Neural cell (in vitro differentiated cells): ENCODE data around the gene RRAGB. TPM values are rescaled to one million over a fixed set of nuclear protein-coding genes. Genes with fewer than 3 reads are reported as not detected.

Experiments
- H2AFZ ChIP-seq: fragments of 200-600, 300-800 bp; sonication (generic), shearing (Covaris generic); 2 replicates; pipeline ENCODE4 v1.6.0; 2014; ENCODE audit warnings: low read depth, mild to moderate bottlenecking, antibody characterized with exemption, low read length, moderate library complexity
- H3F3A ChIP-seq: fragments of 200-600 bp; shearing (Covaris generic); 2 replicates; pipeline ENCODE4 v1.6.1; 2016; ENCODE audit warnings: mild to moderate bottlenecking, moderate library complexity, mixed read lengths, antibody characterized with exemption, low read length; ENCODE audit not compliant: insufficient read depth, poor library complexity, severe bottlenecking
- H3K27ac ChIP-seq: fragments of 200-600, 300-800 bp; sonication (generic), shearing (Covaris generic); 2 replicates; pipeline ENCODE4 v1.5.1; 2014; ENCODE audit warnings: mild to moderate bottlenecking, low read length, moderate library complexity
- H3K27me3 ChIP-seq: fragments of 300-800, 200-600 bp; sonication (generic), shearing (Covaris generic); 2 replicates; pipeline ENCODE4 v1.6.0; 2014; ENCODE audit warnings: mild to moderate bottlenecking, low read depth, low read length, moderate library complexity; ENCODE audit not compliant: insufficient read depth
- H3K36me3 ChIP-seq: fragments of 300-800, 200-600 bp; sonication (generic), shearing (Covaris generic); 2 replicates; pipeline ENCODE4 v1.5.1; 2014; ENCODE audit warnings: mild to moderate bottlenecking, antibody characterized with exemption, low read length, moderate library complexity; ENCODE audit not compliant: insufficient read depth
- H3K4me2 ChIP-seq: fragments of 300-800, 200-600 bp; sonication (generic), shearing (Covaris generic); 2 replicates; pipeline ENCODE4 v1.6.0; 2014; ENCODE audit warnings: mild to moderate bottlenecking, low read length
- H3K4me3 ChIP-seq: fragments of 300-800, 200-600 bp; sonication (generic), shearing (Covaris generic); 2 replicates; pipeline ENCODE4 v1.5.1; 2014; ENCODE audit warnings: mild to moderate bottlenecking, low read length, moderate library complexity
- H3K79me2 ChIP-seq: fragments of 200-600 bp; shearing (Covaris generic); replicated peaks from 2 replicates; pipeline ENCODE4 v1.6.0; 2014; ENCODE audit warnings: mild to moderate bottlenecking, low read length, moderate library complexity; ENCODE audit not compliant: insufficient read depth
- H3K9ac ChIP-seq: fragments of 300-800, 200-600 bp; sonication (generic), shearing (Covaris generic); 2 replicates; pipeline ENCODE4 v1.6.1; 2016; ENCODE audit warnings: mild to moderate bottlenecking, low read length, mixed read lengths
- H3K9me2 ChIP-seq: fragments of 200-600 bp; shearing (Covaris generic); 2 replicates; pipeline ENCODE4 v1.6.1; 2016; ENCODE audit warnings: mild to moderate bottlenecking, low read length, mixed read lengths; ENCODE audit not compliant: insufficient read depth
- H3K9me3 ChIP-seq: fragments of 200-600, 300-800 bp; sonication (generic), shearing (Covaris generic); 2 replicates; pipeline ENCODE4 v1.6.1; 2016; ENCODE audit warnings: mild to moderate bottlenecking, mixed run types, low read length, moderate library complexity, mixed read lengths
- H4K20me1 ChIP-seq: fragments of 200-600 bp; shearing (Covaris generic); 2 replicates; pipeline ENCODE4 v1.6.1; 2016; ENCODE audit warnings: mild to moderate bottlenecking, mixed run types; ENCODE audit not compliant: insufficient read depth
- EP300 ChIP-seq: fragments of 450-650 bp; conservative IDR thresholded peaks from 2 replicates; pipeline ENCODE4 v1.6.1; 2014; ENCODE audit warnings: antibody characterized with exemption, mild to moderate bottlenecking, moderate library complexity; ENCODE audit not compliant: poor library complexity, severe bottlenecking
- EZH2 ChIP-seq: fragments of 200-600, 300-800 bp; shearing (Covaris generic), sonication (generic); IDR thresholded peaks from 2 replicates; pipeline ENCODE4 v1.6.1; 2014; ENCODE audit warnings: antibody characterized with exemption, low read length, borderline replicate concordance, mild to moderate bottlenecking; ENCODE audit not compliant: insufficient read depth, poor library complexity, severe bottlenecking
- MXI1 ChIP-seq: fragments of 450-650 bp; conservative IDR thresholded peaks from 2 replicates; pipeline ENCODE4 v1.6.1; 2014; ENCODE audit warnings: antibody characterized with exemption, mild to moderate bottlenecking; ENCODE audit not compliant: poor library complexity, severe bottlenecking
- POLR2AphosphoS5 ChIP-seq: IDR thresholded peaks from 2 replicates; pipeline ENCODE4 v1.6.1; 2012
- RAD21 ChIP-seq: fragments of 450-650 bp; conservative IDR thresholded peaks from 2 replicates; pipeline ENCODE4 v1.6.1; 2014; ENCODE audit warnings: antibody characterized with exemption, mild to moderate bottlenecking, moderate library complexity
- SMC3 ChIP-seq: fragments of 450-650 bp; conservative IDR thresholded peaks from 2 replicates; pipeline ENCODE4 v1.6.1; 2014; ENCODE audit warnings: antibody characterized with exemption, mild to moderate bottlenecking, moderate library complexity; ENCODE audit not compliant: poor library complexity
- TAF1 ChIP-seq: IDR thresholded peaks from 2 replicates; pipeline ENCODE4 v1.6.1; 2012; ENCODE audit warnings: low read depth
- polyA plus RNA-seq: library from polyadenylated mRNA; depleted of rRNA; stranded (reverse); fragments of >200 nt; gene quantifications from 2 replicates; pipeline ENCODE4 v1.2.3, GENCODE V29; 2014
- TF ChIP-seq, protein P1 (sequence below): IDR thresholded peaks from 2 replicates; pipeline ENCODE4 v1.6.1; 2012; ENCODE audit warnings: borderline replicate concordance
- TF ChIP-seq, protein P2 (sequence below): fragments of 450-650 bp; IDR thresholded peaks from 2 replicates; pipeline ENCODE4 v1.5.1; 2014; ENCODE audit warnings: antibody characterized with exemption, mild to moderate bottlenecking, moderate library complexity; ENCODE audit not compliant: poor library complexity, severe bottlenecking

The RRAGB gene
- polyA plus RNA-seq, 1 donor from 2014 or later: 124 TPM

DNA sequence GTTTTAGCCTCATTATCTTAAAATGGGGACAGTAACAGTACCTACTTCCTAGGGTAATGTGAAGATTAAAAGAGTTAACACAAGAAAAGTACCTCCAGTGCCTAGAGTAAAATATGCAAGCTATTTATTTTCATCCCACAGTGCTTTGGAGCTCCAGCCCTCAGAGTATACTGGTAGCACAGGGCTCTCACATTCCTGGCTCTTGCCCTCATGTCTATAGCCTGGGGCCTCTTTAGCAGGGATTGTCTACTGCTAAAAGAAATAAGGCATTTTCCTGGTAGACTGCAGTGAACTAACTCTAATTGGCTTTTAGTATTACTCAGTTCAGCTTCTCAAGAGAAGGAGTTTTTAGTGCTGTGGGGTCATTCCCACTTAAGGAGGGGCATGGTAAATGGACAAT lies 60.8 kb downstream of the RRAGB start:
- no peaks in the 10 kb centered on the region for H3K27me3 ChIP-seq
- no peak overlapping the region for H3K27ac ChIP-seq
- no peak overlapping the region for H3K4me2 ChIP-seq
- H3K9me3 ChIP-seq: no peaks in the 10 kb centered on the region
- H3K9me2 ChIP-seq: no peaks in the 10 kb centered on the region
- H3K36me3 ChIP-seq: no peaks in the 10 kb centered on the region
- no peaks in the 10 kb centered on the region for H4K20me1 ChIP-seq
- H3K9ac ChIP-seq: no peak overlapping the region
- H3F3A ChIP-seq: no peaks in the 10 kb centered on the region
- H3K79me2 ChIP-seq: no peaks in the 10 kb centered on the region
- H3K4me3 ChIP-seq: no peak overlapping the region
- TF ChIP-seq, protein P1, sequence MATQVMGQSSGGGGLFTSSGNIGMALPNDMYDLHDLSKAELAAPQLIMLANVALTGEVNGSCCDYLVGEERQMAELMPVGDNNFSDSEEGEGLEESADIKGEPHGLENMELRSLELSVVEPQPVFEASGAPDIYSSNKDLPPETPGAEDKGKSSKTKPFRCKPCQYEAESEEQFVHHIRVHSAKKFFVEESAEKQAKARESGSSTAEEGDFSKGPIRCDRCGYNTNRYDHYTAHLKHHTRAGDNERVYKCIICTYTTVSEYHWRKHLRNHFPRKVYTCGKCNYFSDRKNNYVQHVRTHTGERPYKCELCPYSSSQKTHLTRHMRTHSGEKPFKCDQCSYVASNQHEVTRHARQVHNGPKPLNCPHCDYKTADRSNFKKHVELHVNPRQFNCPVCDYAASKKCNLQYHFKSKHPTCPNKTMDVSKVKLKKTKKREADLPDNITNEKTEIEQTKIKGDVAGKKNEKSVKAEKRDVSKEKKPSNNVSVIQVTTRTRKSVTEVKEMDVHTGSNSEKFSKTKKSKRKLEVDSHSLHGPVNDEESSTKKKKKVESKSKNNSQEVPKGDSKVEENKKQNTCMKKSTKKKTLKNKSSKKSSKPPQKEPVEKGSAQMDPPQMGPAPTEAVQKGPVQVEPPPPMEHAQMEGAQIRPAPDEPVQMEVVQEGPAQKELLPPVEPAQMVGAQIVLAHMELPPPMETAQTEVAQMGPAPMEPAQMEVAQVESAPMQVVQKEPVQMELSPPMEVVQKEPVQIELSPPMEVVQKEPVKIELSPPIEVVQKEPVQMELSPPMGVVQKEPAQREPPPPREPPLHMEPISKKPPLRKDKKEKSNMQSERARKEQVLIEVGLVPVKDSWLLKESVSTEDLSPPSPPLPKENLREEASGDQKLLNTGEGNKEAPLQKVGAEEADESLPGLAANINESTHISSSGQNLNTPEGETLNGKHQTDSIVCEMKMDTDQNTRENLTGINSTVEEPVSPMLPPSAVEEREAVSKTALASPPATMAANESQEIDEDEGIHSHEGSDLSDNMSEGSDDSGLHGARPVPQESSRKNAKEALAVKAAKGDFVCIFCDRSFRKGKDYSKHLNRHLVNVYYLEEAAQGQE: no peak
- no peak for TF ChIP-seq EZH2
- TF ChIP-seq MXI1: no peak
- TF ChIP-seq RAD21: no peak
- TF ChIP-seq SMC3: no peak
- TF ChIP-seq EP300: no peak
- no peak for TF ChIP-seq TAF1
- TF ChIP-seq POLR2AphosphoS5: no peak
- TF ChIP-seq, protein P2, sequence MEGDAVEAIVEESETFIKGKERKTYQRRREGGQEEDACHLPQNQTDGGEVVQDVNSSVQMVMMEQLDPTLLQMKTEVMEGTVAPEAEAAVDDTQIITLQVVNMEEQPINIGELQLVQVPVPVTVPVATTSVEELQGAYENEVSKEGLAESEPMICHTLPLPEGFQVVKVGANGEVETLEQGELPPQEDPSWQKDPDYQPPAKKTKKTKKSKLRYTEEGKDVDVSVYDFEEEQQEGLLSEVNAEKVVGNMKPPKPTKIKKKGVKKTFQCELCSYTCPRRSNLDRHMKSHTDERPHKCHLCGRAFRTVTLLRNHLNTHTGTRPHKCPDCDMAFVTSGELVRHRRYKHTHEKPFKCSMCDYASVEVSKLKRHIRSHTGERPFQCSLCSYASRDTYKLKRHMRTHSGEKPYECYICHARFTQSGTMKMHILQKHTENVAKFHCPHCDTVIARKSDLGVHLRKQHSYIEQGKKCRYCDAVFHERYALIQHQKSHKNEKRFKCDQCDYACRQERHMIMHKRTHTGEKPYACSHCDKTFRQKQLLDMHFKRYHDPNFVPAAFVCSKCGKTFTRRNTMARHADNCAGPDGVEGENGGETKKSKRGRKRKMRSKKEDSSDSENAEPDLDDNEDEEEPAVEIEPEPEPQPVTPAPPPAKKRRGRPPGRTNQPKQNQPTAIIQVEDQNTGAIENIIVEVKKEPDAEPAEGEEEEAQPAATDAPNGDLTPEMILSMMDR: no peak
- no peak overlapping the region for H2AFZ ChIP-seq

DNA sequence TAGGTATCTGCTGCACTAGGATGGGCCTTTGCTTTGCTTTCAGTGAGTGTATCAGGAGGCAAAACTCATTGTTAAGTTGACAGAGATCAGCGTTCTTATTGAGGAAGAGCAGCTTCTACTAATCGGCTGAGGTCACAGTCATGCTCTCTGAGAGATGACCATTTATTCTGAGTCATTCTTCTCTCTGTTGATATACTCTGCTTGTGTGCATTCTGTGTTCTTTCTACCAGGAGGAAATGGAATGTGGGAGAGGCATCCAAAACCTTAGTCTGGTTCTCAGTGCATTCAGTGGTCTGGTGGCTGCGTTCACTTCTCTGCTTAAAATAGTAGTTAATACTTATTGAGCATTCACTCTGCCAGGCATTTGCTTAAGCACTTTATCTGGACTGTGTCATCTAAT lies 66.2 kb downstream of the RRAGB start:
- Histone ChIP-seq H3K9me2 (no peaks in the 10 kb centered on the region), H3K27ac (no peak overlapping the region), H3K9ac (no peak overlapping the region), H4K20me1 (no peaks in the 10 kb centered on the region), H3K79me2 (no peaks in the 10 kb centered on the region), H3K9me3 (no peaks in the 10 kb centered on the region), H3K36me3 (no peaks in the 10 kb centered on the region), H3K4me3 (no peak overlapping the region), H2AFZ (no peak overlapping the region), H3K4me2 (no peak overlapping the region), H3F3A (no peaks in the 10 kb centered on the region), H3K27me3 (no peaks in the 10 kb centered on the region)
- TF ChIP-seq SMC3 (no peak), EZH2 (no peak), MXI1 (no peak)
